ENCODE data around the gene GDF10. TPM values are rescaled to one million over a fixed set of nuclear protein-coding genes. Genes with fewer than 3 reads are reported as not detected.

GDF10 gene
- total RNA-seq, 2 experiments from 2014 or later: 1.4 to 1.5 TPM

DNA sequence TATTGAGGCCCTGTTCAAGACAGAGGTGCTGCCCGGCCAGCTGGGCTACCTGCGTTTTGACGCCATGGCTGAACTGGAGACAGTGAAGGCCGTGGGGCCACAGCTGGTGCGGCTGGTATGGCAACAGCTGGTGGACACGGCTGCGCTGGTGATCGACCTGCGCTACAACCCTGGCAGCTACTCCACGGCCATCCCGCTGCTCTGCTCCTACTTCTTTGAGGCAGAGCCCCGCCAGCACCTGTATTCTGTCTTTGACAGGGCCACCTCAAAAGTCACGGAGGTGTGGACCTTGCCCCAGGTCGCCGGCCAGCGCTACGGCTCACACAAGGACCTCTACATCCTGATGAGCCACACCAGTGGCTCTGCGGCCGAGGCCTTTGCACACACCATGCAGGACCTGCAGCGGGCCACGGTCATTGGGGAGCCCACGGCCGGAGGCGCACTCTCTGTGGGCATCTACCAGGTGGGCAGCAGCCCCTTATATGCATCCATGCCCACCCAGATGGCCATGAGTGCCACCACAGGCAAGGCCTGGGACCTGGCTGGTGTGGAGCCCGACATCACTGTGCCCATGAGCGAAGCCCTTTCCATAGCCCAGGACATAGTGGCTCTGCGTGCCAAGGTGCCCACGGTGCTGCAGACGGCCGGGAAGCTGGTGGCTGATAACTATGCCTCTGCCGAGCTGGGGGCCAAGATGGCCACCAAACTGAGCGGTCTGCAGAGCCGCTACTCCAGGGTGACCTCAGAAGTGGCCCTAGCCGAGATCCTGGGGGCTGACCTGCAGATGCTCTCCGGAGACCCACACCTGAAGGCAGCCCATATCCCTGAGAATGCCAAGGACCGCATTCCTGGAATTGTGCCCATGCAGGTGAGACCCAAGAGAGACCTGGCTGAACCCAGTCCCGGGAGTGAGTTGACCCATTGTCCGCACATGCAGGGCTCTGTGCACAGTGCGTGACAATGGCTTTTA is 51.0 kb downstream of the GDF10 start:
- intact Hi-C loops (cut with micrococcal nuclease): loop anchor here (2.0 kb wide), 1 partner anchor 40 kb away; no protein-coding TSS in a partner anchor
- ATAC-seq (no peak), DNase-seq (no peak)
- no peaks in the 10 kb centered on the region for H3K9me3 Mint-ChIP-seq
- H3K36me3 Mint-ChIP-seq (ENCODE audit: low read depth): no peaks in the 10 kb centered on the region
- H3K27me3 Mint-ChIP-seq: no peaks in the 10 kb centered on the region
- CTCF ChIA-PET: interaction anchor here (1.6 kb wide), 1 partner anchor 10 kb away, joined by 5 read pairs; no protein-coding TSS in a partner anchor
- TF ChIP-seq, protein P1, sequence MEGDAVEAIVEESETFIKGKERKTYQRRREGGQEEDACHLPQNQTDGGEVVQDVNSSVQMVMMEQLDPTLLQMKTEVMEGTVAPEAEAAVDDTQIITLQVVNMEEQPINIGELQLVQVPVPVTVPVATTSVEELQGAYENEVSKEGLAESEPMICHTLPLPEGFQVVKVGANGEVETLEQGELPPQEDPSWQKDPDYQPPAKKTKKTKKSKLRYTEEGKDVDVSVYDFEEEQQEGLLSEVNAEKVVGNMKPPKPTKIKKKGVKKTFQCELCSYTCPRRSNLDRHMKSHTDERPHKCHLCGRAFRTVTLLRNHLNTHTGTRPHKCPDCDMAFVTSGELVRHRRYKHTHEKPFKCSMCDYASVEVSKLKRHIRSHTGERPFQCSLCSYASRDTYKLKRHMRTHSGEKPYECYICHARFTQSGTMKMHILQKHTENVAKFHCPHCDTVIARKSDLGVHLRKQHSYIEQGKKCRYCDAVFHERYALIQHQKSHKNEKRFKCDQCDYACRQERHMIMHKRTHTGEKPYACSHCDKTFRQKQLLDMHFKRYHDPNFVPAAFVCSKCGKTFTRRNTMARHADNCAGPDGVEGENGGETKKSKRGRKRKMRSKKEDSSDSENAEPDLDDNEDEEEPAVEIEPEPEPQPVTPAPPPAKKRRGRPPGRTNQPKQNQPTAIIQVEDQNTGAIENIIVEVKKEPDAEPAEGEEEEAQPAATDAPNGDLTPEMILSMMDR (IDR thresholded peaks at IDR 0.05): no peak
- no peak overlapping the region for H3K27ac Mint-ChIP-seq
- H3K4me1 Mint-ChIP-seq (ENCODE audit: low read depth): no peaks in the 10 kb centered on the region
- POLR2A ChIA-PET: no interaction called here
- H3K4me3 Mint-ChIP-seq: no peak overlapping the region

DNA sequence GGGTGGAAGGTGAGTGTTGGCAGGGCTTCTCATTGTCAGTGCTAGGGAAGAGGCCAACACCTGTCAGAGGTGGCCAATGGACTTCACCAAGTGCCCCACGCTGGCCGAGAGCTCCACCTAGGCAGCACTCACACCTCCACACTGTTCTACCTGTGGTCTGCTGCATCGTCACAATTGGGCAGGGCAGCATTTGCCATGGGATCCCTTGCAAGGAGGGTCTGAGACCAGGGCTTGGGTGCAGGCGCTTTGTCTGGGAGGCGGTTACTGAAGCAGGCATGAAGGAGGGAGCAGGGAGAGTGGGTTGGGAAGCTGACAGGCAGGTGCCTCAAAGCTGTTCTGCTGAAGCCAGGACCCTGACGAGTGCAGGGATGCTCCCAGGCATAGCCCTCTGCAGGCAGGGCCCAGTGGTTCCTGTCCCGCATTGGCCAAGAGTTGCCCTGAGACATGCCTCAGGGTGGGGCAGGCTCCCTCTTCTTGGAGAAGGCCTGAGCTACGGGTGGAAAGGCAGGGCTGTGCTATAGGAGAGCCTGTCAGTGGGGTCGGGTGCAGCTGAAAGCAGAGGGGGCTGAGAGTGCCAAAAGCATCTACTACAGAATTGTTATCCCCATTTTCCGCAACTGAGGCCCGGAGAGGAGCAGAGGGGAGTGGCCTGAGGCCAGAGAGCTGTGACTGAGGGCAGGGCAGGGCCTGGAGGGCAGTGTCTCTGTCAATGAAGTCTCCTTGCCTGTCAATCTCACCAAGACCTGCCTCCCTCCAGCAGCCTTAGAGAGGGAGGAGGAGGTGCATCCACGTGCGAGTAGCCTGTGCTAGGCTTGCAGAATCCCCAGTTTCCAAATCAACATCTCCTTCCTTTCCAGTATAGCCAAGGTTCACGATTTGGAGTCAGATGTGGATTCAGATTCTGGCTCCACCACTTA is 52.2 kb downstream of the GDF10 start:
- Mint-ChIP-seq H3K27ac (no peak overlapping the region), H3K27me3 (no peaks in the 10 kb centered on the region), H3K9me3 (no peaks in the 10 kb centered on the region), H3K4me3 (no peak overlapping the region), H3K36me3 (ENCODE audit: low read depth) (no peaks in the 10 kb centered on the region), H3K4me1 (ENCODE audit: low read depth) (no peaks in the 10 kb centered on the region)
- CTCF ChIA-PET: interaction anchor here (1.3 to 1.9 kb wide), 2 partner anchors 10 to 11 kb away, joined by 6 to 7 read pairs; no protein-coding TSS in a partner anchor
- TF ChIP-seq, protein P1 (IDR thresholded peaks at IDR 0.05): no peak
- intact Hi-C loops (cut with micrococcal nuclease): loop anchor here (2.0 kb wide), 1 partner anchor 39 kb away; no protein-coding TSS in a partner anchor
- POLR2A ChIA-PET: no interaction called here
- ATAC-seq (no peak), DNase-seq (no peak)

DNA sequence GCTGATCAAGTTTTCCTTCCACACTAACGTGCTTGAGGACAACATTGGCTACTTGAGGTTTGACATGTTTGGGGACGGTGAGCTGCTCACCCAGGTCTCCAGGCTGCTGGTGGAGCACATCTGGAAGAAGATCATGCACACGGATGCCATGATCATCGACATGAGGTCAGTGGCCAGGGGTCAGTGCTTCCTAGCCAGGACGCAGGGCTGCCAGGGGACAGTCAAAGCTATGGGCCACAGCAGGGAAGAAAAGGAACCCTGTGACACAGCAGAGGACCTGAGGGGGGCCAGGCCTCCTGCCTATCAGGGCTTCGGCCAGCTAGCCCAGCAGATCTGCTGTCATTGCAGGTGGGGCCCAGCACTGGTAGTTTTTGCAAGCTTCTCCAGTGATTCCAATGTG is 53.4 kb downstream of the GDF10 start:
- DNase-seq: no peak
- no peaks in the 10 kb centered on the region for H3K4me1 Mint-ChIP-seq (ENCODE audit: low read depth)
- no peaks in the 10 kb centered on the region for H3K36me3 Mint-ChIP-seq (ENCODE audit: low read depth)
- no peak overlapping the region for H3K4me3 Mint-ChIP-seq
- no peaks in the 10 kb centered on the region for H3K27me3 Mint-ChIP-seq
- ChIA-PET POLR2A (no interaction called here), CTCF (interaction anchor here (1.9 kb wide), 1 partner anchor 9 kb away, joined by 7 read pairs; no protein-coding TSS in a partner anchor)
- H3K9me3 Mint-ChIP-seq: no peaks in the 10 kb centered on the region
- TF ChIP-seq, protein P1 (IDR thresholded peaks at IDR 0.05): no peak
- intact Hi-C loops (cut with micrococcal nuclease): no loop called here
- H3K27ac Mint-ChIP-seq: no peak overlapping the region
- ATAC-seq: no peak

DNA sequence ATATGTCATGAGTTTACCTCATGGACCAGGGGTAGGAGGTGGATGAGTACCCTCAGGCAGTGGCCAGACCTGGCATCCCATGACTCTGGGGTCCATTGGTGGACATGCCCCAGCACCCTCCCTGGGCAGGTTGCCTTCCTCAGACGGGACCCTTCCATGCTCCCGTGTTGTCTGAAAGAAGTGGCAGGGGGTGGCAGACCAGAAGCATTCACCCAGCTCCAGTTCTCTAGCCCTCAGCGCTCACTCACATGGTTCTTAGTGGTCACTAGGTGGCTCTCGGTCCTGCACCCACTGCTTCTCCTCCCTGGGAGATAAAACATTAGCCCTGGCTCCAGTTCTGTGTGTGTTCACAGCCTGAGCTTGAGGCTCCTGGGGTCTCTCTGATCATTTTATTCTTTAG is 54.2 kb downstream of the GDF10 start:
- no peaks in the 10 kb centered on the region for H3K27me3 Mint-ChIP-seq
- intact Hi-C loops (cut with micrococcal nuclease): no loop called here
- TF ChIP-seq, protein P1 (IDR thresholded peaks at IDR 0.05): no peak
- no peaks in the 10 kb centered on the region for H3K4me1 Mint-ChIP-seq (ENCODE audit: low read depth)
- H3K4me3 Mint-ChIP-seq: no peak overlapping the region
- H3K27ac Mint-ChIP-seq: no peak overlapping the region
- no peaks in the 10 kb centered on the region for H3K9me3 Mint-ChIP-seq
- POLR2A ChIA-PET: no interaction called here
- DNase-seq (no peak), ATAC-seq (no peak)
- no peaks in the 10 kb centered on the region for H3K36me3 Mint-ChIP-seq (ENCODE audit: low read depth)
- CTCF ChIA-PET: interaction anchor here (1.9 kb wide), 1 partner anchor 8 kb away, joined by 7 read pairs; no protein-coding TSS in a partner anchor
